Dedifferentiated amniotic fluid mesenchymal stem cell (primary cell): ENCODE data around the gene ASTN2.

Experiments used
- DNase-seq: peaks from one replicate; pipeline ENCODE4 v3.0.0-alpha.2; 2016; ENCODE audit errors: extremely low spot score

ASTN2 gene

GRCh38 chr9:116520218-116520617, 894.6 kb downstream of the ASTN2 start:
- DNase-seq, result no peak

GRCh38 chr9:116516456-116516855, 898.4 kb downstream of the ASTN2 start:
- no peak for DNase-seq

GRCh38 chr9:116515541-116515940, 899.3 kb downstream of the ASTN2 start:
- no peak for DNase-seq

DNA sequence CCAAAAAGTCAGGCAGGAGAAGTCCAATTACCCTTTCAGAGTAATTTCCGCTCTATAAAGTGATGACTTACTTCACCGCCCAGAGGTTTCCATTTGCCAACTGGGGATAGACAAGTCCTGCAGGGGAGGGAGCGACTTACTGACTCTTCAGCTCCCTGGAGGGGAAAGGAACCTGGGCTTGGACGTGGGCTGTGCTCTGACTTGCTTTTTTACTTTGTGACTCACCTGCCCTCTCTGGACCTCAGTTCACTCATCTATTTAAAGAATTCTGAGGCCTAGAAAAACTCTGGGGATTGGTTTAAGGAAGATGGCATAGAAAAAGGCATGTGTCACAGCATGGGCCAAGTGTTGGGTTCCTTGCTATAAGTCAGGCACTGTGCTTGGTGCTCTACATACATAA, 908.2 kb downstream of the ASTN2 start:
- no peak for DNase-seq

- DNase-seq, result no peak
Observed at GRCh38 chr9:116504893-116505480, 909.9 kb downstream of the ASTN2 start.

- no peak for DNase-seq
Observed at GRCh38 chr9:116504081-116504480, 910.8 kb downstream of the ASTN2 start.

DNA sequence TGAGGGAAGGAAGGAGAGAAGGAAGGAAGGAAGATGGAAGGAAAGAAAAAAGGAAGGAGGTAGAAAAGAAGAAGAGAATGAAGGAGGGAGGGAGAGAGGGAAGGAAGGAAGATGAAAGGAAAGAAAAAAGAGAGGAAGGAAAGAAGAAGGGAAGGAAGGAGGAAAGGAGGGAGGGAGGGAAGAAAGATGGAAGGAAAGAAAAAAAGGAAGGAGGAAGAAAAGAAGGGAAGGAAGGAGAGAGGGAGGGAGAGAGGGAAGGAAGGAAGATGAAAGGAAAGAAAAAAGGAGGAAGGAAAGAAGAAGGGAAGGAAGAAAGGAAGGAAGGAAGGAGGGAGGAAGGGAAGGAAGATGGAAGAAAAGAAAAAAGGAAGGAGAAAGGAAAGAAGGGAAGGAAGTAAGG, 912.1 kb downstream of the ASTN2 start:
- DNase-seq, result no peak

GRCh38 chr9:116501871-116502270, 913.0 kb downstream of the ASTN2 start:
- no peak for DNase-seq

DNA sequence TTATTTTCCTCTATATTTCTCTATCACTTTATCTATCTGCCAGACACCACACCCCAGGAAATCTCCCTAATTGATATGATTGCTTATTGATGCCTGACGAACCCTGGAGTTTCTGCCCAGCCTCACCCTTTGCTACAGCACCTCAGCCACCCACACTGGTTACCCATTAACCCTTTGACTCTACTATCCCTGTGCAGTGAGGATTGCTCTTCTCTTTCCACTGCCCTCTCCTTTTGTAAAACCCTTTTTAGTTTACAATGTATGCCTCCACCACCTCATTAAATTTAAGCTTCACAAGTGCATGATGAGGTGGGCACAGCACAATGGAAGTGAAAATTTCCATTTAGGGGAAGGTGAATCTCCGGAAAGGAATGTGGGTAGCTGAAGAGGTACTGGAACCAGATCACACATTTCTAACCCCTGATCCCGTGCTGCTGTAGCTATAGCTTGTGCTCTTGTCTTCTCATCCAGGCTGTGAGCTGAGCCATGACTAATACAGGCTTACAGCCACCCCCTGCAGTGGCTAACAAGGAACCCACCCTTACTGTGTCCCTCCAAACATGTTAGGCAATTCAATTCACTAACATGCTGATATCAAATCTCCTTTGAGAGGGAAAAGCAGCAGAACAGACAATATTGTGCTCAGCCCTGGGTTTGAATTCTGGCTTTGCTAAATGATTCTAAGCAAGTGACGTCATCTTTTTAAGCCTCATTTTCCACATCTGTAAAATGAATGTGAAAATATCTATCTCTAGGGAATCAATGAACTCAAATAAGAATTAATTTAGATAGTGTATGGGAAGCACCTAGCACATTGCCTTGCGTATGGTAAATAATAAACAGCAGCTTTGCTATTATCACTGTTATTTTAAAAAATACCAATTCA, 914.6 kb downstream of the ASTN2 start:
- no peak for DNase-seq

DNA sequence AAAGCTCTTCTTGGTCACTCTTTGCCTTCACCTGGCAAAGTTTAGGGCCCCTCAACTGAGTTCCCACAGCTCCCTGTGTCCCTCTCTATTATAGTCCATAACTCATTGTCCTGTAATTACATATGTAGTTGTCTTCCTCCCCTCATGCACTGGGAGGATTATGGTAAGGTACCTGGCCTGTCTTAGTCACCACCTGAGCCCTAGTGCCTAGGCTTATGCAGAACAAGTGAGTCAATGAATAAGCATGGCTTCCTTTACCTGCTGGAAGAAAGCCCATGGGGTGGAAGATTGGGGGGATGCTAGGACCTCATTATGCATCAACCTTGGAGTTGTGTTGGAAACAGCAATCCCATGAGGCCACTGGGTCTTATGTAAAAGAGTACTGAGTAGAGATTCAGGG, 915.4 kb downstream of the ASTN2 start:
- no peak for DNase-seq

- DNase-seq, result no peak
Observed at GRCh38 chr9:116497095-116497890, 917.6 kb downstream of the ASTN2 start.

- no peak for DNase-seq
Observed at GRCh38 chr9:116496167-116496566, 918.7 kb downstream of the ASTN2 start.

- no peak for DNase-seq
Observed at GRCh38 chr9:116495725-116496124, 919.1 kb downstream of the ASTN2 start.

- no peak for DNase-seq
Observed at GRCh38 chr9:116494815-116495634, 919.8 kb downstream of the ASTN2 start.

- no peak for DNase-seq
Observed at GRCh38 chr9:116493183-116493860, 921.5 kb downstream of the ASTN2 start.

DNA sequence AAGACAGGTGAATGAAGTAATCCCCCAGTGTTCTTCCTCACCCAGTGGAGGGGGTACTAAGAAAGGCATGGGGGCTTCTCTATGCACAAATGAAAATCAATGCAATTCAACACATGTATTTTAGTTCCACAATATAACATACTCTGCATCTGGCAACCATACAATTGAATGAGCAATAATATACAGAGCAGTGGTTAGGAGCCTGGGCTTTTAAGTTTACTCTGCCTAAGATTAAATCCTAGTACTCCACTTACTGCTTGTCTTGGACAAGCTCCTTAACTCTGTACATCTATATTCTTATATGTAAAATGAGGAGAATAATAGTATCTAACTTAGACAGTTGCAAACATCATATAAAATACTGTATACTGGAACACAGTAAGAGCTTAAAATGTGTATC, 923.2 kb downstream of the ASTN2 start:
- no peak for DNase-seq

GRCh38 chr9:116491219-116491618, 923.6 kb downstream of the ASTN2 start:
- no peak for DNase-seq

GRCh38 chr9:116490321-116490720, 924.5 kb downstream of the ASTN2 start:
- no peak for DNase-seq

DNA sequence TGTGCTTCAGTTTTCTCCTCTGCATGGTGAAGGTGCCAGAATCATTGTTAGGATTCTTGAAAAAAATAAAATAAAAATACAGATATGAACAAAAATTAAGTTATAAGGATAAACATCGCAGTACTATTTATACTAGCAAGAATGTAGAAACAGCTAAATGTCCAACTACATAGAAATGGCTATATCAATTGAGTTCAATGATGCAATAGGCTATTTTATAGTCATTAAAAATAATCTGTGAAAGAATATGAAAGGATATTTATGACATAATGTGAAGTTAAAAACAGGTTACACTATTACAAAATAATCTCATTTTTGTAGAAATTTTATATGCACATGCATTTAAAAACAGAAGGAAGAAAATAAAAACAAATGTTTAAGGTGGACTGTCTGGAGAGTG, 926.5 kb downstream of the ASTN2 start:
- DNase-seq, result no peak

DNA sequence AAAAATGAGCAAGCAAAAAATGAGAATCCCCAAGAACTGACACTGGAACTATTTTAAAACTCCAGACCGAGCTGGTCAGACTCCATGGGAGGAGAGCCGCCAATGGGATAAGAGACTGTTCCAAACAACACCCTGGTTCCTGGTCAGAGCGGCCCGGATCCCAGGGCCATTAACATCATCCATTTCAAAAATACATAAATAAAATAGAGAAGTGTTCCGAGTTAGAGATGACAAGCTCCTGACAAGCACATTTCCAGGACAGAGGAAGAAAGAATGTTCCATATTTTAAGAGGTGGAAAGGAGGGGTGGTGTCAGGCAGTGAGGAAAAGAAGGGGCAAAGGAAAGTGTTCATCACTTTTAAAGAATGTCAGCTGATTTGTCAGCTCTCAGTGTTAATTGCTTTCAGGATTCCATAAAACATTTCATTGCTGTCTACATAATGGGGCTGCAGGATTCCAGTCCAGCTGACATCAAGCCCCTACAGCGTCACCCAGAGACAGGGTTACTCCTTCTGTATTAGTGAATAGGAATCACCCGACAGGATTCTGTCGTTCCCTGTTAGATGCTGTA, 930.3 kb downstream of the ASTN2 start:
- no peak for DNase-seq
